HUDEP-2 (cell line): Measurements from ENCODE around the gene SPRYD3.

Experiments
- DNase-seq, 76 experiments: peaks; one replicate each; lab custom pipeline; 2025; ENCODE audit not compliant: unreplicated experiment in 76 of 76; lab: John Stamatoyannopoulos, UW

The SPRYD3 gene

DNA sequence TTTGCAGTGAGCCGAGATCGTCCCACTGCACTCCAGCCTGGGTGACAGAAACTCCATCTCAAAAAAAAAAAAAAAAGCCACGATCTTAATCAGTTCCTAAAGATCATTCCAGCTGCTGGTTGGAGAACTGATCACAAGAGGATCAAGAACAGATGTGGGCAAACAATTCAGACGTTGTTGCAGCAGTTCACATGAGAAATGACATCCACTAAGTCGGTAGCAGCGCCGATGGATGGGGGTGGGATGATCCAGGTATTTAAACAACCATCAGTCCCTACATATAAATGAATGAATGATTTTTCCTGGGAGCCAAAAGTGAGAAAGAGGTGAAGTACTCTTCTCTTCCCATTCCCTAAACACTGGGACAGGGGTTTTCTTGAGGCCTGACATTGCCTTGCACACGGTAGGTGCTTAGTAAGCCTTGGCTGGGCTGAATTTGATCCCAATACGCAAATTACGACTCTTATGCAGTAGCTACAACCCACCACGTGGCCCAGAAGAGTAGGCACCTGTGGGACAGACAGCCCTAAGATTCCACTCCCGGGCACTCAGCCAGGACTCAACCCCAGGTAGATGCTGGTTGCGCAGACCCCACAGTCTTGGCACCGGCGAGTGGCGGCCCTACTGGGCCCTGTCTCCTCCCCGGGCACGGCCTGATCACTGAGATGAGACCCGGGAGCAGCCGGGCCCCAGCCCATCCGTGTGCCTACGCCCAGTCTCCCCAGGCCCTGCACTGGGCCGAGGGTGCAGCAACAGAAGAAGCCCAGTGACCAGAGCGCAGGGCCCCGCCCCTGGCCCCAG lies 565 bp downstream of the SPRYD3 start:
- no peak for DNase-seq

DNA sequence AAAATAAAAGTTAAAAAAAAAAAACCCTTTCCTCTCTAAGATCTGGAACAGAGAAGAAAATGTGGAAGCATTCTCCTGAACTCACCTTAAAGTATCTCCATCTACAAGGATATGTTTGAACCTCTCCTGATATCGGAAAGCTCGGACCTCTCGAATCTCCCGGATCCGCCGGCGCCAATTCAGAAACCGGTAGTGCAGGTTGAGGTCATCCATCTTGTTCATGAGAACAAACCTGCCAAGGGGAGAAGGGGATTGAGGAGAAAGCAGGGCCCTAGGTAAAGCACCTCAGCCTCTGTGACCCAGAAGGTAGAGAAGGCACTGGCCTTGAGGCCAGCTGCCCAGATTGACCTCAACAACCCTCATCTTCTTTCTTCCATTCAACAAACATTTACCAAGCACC lies 2.2 kb downstream of the SPRYD3 start:
- no peak for DNase-seq

- no peak for DNase-seq
Measured at GRCh38 chr12:53076461-53076860, 2.7 kb downstream of the SPRYD3 start.

DNA sequence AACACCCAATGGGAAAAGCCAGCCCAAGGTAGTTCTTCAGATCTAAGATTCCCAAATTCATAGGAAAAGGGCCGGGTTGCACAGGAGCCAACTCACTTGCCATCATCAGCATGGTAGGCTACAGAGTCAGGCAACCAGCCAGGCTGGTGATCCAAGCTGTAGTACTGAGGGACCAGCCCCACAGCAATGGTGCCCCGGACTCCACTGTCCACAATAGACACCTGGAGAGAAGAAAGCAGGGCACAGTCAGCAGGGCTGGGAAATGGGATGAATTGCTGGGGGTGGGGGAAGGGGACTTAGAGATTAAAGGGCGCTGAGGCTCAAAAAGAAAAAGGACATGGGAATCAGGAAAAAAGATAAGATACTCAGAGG lies 4.2 kb downstream of the SPRYD3 start:
- DNase-seq = no peak

DNA sequence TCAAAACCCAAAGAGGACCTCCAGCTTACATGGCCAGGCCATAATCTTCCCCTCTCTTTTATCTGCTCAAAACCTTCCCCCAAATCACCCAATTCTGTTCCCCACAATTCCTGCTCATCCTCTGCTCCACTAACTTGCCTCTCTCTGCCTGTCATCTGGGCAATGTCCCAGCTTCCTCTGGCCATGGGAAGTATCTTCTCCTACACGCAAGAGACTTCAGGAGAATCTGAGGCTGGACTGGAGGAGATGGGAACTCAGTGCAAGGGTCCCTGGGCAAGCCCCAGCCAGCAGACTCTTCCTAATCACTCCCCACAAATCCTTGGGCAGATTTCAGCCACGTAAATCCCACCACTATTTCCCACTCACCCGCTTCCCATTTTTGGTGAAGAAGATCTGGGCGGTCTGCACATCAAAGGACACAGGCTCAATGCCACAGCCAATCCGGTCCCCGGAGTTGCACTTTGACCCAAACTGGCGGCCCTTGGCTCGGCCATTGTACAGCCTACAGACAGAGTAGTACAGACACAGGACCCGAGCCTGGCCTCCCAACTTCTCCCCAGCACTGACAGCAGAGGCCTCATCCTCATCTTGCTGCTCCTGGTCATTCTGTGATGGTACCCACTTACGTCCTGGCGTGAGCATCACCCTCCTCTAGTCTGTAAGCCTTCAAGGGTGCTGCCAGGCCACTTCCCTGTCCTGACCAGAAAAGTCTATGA lies 4.7 kb downstream of the SPRYD3 start:
- DNase-seq = no peak

DNA sequence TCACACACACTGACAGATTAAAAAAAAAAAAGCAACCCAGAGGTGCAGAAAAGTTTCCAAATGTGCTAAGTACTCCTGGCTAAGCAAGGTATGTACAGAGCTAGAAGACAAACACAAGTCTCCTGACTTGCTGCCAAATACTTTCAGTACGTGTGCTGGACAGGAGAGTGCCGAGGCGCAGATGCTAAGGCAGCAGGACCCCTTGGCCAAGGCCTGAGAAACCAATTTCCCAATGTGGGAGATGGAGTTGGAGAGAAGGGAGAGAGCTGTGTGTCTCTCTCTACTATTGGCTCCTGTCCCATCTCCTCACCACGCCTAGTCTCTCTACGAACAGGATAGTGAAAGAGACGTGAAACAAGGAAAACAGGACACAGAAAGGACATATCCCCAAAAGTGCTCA lies 5.3 kb downstream of the SPRYD3 start:
- no peak for DNase-seq

DNA sequence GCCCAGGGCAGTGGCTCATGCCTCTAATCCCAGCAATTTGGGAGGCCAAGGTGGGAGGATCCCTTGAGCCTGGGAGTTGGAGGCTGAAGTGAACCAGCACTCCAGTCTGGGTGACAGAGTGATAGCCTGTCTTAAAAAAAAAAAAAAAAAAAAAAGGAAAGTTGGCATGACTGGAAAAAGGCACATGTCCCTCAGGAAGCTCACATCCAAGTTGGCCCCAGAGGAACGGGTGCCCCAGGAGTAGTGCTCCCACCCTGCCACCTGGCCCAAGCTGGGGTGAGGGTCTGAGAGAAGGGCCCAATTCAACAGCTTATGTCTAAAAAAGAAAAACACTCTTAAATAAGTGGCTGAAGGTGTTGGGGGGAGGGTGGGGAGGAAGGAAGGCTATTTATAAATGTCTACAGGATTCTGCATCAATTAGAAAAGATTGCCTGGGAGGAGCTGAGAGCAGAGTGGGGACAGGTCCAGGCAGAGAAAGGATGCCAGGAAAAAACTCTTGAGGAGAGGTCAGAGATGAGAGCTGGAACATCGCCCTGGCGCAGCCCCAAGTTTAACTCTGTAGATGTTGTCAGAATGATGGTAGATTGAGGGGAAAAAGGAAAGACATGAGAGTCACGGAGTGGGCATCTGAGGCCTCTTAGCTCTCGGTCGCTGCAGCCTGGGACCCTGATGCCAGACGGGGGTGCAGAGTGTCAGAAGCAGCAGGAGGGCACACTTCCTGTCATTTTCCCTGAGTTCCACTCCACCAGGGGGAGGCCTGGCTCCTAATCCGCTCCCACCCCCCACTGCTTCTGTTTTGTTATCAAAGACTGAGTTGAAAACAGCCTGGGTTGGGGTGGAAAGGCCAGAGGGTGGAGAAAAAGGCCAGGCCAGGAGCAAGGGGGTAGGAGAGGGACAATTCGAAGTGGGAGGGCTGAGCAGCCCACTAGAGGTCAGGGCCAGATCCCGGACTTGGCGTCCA lies 7.3 kb downstream of the SPRYD3 start:
- DNase-seq = no peak

DNA sequence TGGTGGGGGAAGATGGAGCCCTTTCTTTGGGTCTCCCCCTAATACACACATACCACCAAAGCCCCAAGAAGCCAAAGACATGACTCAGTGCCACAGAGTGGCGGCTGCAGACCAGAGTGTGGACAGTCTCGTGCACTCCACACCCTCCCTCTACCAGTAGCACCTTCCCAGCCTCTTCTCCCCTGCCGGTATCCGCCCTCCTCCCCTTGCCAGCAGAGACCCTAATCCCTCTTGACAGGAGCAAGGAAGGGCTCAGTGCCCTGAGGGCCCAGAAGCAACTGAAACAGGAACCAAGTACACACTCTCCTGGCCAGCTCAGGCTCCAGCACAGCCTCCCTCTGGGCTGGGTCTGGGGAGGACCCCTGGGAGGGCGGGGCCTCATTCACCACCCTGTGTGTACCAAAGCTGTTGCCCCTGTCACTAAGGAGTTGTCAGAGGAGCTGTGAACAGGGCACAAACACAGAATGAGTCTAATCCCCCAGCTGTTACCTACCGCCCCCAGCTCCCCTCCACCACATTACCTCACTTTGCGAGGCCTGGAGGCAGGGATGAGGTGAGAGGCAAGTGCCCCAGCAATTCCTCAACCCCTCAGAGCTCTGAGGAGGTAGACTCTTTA lies 8.2 kb downstream of the SPRYD3 start:
- DNase-seq = no peak

GRCh38 chr12:53069621-53070410 lies 9.4 kb downstream of the SPRYD3 start:
- no peak for DNase-seq

- no peak for DNase-seq
Measured at GRCh38 chr12:53068811-53069585, 10.2 kb downstream of the SPRYD3 start.

- DNase-seq = no peak
Measured at GRCh38 chr12:53067993-53068770, 11.0 kb downstream of the SPRYD3 start.

- DNase-seq = no peak
Measured at GRCh38 chr12:53067074-53067992, 11.9 kb downstream of the SPRYD3 start.

GRCh38 chr12:53065975-53066931 lies 12.9 kb downstream of the SPRYD3 start:
- peak in 40 of 76 experiments; percentile 4 to 63 (median 40) for DNase-seq

GRCh38 chr12:53065470-53065869 lies 13.7 kb downstream of the SPRYD3 start:
- no peak for DNase-seq

DNA sequence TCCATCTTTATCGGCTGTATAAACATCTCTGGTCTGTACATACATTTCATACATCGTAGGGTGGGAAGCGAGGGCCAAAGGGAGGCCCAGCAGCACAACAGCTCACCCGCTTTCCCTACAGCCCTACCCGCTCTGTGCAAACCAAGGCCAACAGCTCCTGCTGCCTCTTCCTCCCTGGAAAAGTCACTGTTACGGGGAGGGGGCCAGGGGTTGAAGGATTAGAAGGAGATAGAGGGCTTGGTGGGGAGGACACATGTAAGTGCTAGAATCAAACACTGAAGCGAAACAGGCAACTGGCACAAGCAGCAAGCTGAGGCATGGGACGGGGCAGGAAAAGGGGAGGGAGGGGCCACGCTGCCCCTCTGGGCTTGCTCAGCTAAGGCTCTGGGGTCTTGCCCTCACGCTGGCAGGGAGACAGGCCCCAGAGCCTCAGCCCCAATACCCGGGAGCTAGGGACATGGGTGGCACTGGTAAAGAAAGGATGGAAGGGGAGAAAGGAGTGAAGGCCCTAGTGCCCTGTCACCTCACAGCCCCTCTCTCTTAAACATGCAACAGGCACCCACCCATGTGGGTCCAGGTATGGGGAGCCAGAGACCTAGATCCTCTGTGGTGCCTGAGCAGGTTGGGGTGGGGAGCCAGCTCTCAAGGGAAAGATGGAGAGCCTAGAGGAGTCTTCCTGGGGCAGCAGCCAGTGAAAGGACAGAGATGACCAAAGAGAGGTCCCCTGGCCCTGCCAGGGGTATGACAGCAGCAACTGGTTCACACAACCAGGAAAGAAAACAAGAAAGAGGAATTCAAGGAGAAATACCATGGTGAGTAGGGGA lies 14.4 kb downstream of the SPRYD3 start:
- DNase-seq = no peak
